ENCODE results near the gene MYOM1. TPM values are rescaled to one million over a fixed set of nuclear protein-coding genes. Genes with fewer than 3 reads are reported as not detected.

Gene MYOM1
- total RNA-seq, 2 donors from 2014 or later: 2.8 to 7.9 TPM

DNA sequence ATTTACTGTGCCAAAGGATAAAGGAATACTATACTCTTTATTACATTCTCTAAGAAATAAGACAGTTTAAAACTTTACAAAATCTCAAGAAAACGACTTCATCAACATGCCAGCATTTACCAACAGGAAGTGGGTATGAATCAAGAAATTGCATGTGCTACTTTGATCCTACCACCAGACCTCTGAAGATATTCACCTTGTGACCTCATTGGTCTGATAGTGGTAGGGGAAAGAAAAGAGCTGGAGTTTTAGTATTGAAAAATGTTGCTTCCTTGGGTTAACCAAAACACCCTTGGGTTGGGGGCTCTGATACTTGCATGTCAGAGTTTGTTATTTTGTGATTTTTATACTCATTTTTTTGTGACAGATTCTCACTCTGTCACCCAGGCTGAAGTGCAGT lies 122.7 kb downstream of the MYOM1 start:
- H3K9me3 ChIP-seq: no peaks in the 10 kb centered on the region
- no peaks in the 10 kb centered on the region for H3K27me3 ChIP-seq
- no peak for DNase-seq
- TF ChIP-seq, protein P1, sequence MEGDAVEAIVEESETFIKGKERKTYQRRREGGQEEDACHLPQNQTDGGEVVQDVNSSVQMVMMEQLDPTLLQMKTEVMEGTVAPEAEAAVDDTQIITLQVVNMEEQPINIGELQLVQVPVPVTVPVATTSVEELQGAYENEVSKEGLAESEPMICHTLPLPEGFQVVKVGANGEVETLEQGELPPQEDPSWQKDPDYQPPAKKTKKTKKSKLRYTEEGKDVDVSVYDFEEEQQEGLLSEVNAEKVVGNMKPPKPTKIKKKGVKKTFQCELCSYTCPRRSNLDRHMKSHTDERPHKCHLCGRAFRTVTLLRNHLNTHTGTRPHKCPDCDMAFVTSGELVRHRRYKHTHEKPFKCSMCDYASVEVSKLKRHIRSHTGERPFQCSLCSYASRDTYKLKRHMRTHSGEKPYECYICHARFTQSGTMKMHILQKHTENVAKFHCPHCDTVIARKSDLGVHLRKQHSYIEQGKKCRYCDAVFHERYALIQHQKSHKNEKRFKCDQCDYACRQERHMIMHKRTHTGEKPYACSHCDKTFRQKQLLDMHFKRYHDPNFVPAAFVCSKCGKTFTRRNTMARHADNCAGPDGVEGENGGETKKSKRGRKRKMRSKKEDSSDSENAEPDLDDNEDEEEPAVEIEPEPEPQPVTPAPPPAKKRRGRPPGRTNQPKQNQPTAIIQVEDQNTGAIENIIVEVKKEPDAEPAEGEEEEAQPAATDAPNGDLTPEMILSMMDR (IDR thresholded peaks at IDR 0.05): no peak
- H3K27ac ChIP-seq: no peak overlapping the region
- no peaks in the 10 kb centered on the region for H3K36me3 ChIP-seq
- no peak overlapping the region for H3K9ac ChIP-seq (ENCODE audit: low read depth in 2 of 2, low read length in 2 of 2)
- no peak overlapping the region for H3K4me3 ChIP-seq
- peaks cover 4% of the 10 kb centered on the region for H3K4me1 ChIP-seq
- intact Hi-C loops (cut with DNase I): no loop called here

DNA sequence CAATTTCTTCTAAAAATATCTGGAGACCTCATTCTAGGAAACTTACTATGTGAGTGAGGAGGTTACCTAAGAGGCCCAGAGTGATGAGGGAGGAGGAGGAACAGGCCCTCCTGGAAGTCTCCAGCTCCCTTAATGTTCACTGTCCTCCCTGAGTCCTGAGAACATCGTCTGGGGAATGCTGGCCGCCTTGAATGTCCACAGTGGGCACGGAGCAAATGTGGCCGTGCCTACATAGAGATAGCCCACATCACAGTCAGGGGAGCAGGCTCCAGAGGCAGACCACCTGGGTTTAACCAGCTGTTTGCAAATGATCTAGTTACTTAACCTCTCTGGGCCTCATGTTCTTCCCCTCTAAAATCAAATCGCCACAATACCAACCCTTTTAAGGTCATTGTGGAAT lies 123.8 kb downstream of the MYOM1 start:
- H3K9ac ChIP-seq (ENCODE audit: low read depth in 2 of 2, low read length in 2 of 2): no peak overlapping the region
- TF ChIP-seq, protein P1 (IDR thresholded peaks at IDR 0.05): no peak
- DNase-seq: no peak
- H3K27ac ChIP-seq: no peak overlapping the region
- H3K4me3 ChIP-seq: no peak overlapping the region
- intact Hi-C loops (cut with DNase I): no loop called here
- no peaks in the 10 kb centered on the region for H3K9me3 ChIP-seq
- peaks cover 4% of the 10 kb centered on the region for H3K4me1 ChIP-seq
- H3K27me3 ChIP-seq: no peaks in the 10 kb centered on the region
- no peaks in the 10 kb centered on the region for H3K36me3 ChIP-seq

DNA sequence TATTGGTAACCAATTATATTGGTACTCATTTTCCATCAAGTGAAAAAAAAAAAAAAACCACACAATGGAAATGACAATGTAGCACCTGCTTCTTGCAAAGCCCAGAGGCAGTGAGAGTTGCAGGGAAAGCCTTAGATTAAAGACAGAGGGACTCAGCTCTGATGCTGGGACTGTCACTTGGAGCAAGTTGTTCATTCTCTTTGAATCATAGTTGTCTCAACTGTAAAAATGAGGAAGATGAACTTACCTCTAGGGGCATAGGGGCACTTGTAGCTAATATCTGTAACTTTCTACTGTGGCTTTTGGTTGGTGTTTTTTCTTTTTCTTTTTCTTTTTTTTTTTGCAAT lies 125.5 kb downstream of the MYOM1 start:
- Histone ChIP-seq H3K27me3 (no peaks in the 10 kb centered on the region), H3K4me3 (no peak overlapping the region), H3K27ac (peak overlapping the region; percentile 15), H3K9me3 (no peaks in the 10 kb centered on the region), H3K36me3 (no peaks in the 10 kb centered on the region), H3K4me1 (peaks cover 4% of the 10 kb centered on the region), H3K9ac (ENCODE audit: low read depth in 2 of 2, low read length in 2 of 2) (no peak overlapping the region)
- DNase-seq: no peak
- TF ChIP-seq, protein P1 (IDR thresholded peaks at IDR 0.05): no peak
- intact Hi-C loops (cut with DNase I): no loop called here

DNA sequence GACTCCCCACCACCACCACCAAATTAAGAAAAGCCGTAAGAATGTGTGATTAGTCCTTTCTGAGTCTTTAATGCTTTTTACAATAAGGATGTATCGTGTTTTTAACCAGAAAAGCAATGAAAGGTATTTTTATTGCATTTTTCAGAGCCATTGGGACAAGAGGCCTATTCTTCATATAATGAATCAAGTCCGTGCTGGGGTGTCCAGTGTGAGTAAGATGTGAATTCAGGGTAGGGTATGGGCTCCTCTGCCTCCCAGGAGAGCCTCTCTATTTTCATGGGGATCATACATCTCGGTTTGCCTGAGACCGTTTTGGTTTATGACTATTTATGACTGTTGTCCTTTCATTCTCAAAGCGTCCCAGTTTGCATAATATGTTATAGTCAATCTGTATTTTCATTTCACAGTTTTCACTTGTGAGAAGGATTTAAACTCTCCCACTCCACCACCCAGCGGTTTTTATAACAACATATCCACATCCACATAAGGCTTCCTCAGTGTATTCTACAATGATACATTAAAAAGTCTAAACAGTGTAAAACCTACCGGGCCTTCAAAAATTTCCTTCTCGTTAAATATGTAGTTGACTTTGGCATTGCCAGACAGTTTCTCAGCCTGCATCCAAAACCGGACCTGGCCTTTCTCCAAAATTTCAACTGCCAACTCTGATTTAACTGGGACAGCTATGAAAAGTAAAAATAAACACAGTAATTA lies 126.0 kb downstream of the MYOM1 start:
- Histone ChIP-seq H3K27ac (peak overlapping the region; percentile 15), H3K9ac (ENCODE audit: low read depth in 2 of 2, low read length in 2 of 2) (no peak overlapping the region), H3K4me3 (no peak overlapping the region), H3K9me3 (no peaks in the 10 kb centered on the region), H3K4me1 (peaks cover 4% of the 10 kb centered on the region), H3K36me3 (no peaks in the 10 kb centered on the region), H3K27me3 (no peaks in the 10 kb centered on the region)
- TF ChIP-seq, protein P1 (IDR thresholded peaks at IDR 0.05): no peak
- DNase-seq: peak; percentile 69
- intact Hi-C loops (cut with DNase I): no loop called here

DNA sequence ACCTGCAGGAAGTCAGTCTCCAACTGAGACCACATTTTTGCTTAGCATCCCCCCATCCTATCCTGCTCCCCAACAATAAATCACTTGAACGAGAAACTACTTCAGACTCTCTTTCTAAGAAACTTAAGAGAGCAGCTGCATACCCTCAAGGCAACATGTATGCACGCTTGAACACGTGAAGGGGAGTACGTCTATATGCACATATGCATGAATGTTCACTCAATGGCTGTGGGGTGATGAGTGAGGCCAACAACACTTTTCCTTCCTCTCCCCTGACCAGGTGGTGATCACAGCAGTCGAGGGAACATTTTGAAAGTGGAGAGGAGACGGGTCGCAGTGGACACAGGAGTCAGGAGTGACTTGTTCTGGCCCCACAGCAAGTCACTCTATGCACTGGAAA lies 127.0 kb downstream of the MYOM1 start:
- Histone ChIP-seq H3K9ac (ENCODE audit: low read depth in 2 of 2, low read length in 2 of 2) (no peak overlapping the region), H3K4me1 (peaks cover 4% of the 10 kb centered on the region), H3K9me3 (no peaks in the 10 kb centered on the region), H3K27me3 (no peaks in the 10 kb centered on the region), H3K36me3 (no peaks in the 10 kb centered on the region), H3K4me3 (no peak overlapping the region), H3K27ac (no peak overlapping the region)
- no peak for DNase-seq
- TF ChIP-seq, protein P1 (IDR thresholded peaks at IDR 0.05): no peak
- intact Hi-C loops (cut with DNase I): no loop called here
